ENCODE data around the gene CTAGE1. TPM values are rescaled to one million over a fixed set of nuclear protein-coding genes. Genes with fewer than 3 reads are reported as not detected.

CTAGE1 gene, protein sequence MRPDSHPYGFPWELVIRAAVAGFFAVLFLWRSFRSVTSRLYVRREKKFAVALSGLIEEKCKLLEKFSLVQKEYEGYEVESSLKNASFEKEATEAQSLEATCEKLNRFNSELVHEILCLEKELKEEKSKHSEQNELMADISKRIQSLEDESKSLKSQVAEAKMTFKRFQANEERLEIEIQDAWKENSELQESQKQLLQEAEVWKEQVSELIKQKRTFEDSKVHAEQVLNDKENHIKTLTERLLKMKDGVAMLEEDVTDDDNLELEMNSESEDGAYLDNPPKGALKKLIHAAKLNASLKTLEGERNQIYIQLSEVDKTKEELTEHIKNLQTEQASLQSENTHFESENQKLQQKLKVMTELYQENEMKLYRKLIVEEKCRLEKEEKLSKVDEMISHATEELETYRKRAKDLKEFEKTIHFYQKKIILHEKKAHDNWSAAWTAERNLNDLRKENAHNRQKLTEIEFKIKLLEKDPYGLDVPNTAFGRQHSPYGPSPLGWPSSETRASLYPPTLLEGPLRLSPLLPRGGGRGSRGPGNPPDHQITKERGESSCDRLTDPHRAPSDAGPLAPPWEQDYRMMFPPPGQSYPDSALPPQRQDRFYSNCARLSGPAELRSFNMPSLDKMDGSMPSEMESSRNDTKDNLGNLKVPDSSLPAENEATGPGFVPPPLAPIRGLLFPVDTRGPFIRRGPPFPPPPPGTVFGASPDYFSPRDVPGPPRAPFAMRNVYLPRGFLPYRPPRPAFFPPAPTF
- 0.05 TPM in 1 of 2 replicates, not detected in the other for total RNA-seq

DNA sequence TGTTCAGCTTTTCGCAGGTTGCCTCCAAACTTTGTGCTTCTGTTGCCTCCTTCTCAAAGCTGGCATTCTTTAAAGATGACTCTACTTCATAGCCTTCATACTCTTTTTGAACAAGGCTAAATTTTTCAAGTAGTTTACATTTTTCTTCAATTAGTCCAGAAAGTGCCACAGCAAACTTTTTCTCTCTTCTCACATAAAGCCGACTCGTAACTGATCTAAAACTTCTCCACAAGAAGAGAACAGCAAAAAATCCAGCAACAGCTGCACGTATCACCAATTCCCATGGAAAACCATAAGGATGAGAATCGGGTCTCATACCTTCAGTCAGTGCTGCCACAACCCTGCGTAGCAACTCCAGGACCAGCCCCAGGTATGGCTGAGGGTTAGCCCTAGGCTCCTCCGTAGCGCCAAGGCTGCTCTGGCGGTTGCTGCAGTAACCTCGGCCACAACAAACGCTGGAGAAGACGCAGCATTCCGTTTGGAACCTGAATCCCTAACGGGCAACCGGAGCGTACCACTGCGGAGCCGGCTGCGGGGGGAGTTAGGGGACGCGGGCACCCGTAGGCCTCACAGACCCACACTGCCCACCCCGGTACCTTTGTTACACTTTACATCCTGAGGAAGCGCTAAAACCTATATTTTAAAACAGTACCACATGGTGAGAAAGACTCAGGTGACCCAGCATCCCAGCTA, at the start of gene CTAGE1:
Gene CTAGE1 (minus strand): TSS at position 420 of the 693 bp plus-strand sequence. CDS start 104 bp downstream, at position 316.

Other genes with a start within 250 kb of the CTAGE1 start
- gene GATA6, start 248.3 kb downstream of the CTAGE1 start, total RNA-seq: 48.7 and 69.8 TPM in 2 replicates